Esophagus squamous epithelium (tissue), 4 donors: ENCODE measurements around the gene TNPO1.

Experiments
- CTCF ChIP-seq, 6 experiments: fragments of 450-650 bp in 4 of 6; fragments of 200-600 bp in 2 of 6; sonication (generic) in 2 of 6; IDR thresholded peaks; one replicate each; pipeline ENCODE4 v1.5.1; 2016 to 2019; ENCODE audit warnings: antibody characterized with exemption in 6 of 6, mild to moderate bottlenecking in 4 of 6, moderate library complexity in 4 of 6
- POLR2A ChIP-seq, 4 donors: fragments of 450-650 bp; IDR thresholded peaks; one replicate each; pipeline ENCODE4 v1.6.1; 2017; ENCODE audit warnings: antibody characterized with exemption in 4 of 4, mild to moderate bottlenecking in 4 of 4, moderate library complexity in 3 of 4

GRCh38 chr5:72878854-72879253 is 62.4 kb downstream of the TNPO1 start:
- TF ChIP-seq CTCF (IDR thresholded peaks at IDR 0.05), result no peak
- no peak for TF ChIP-seq POLR2A (IDR thresholded peaks at IDR 0.05)
